IPS-20b (cell line): ENCODE measurements around the gene RNF217.
A peak's percentile ranks its signal among the peaks of the same experiment; 100 is the strongest.
"Not testable (repeated sequence)": the region's sequence is repeated elsewhere in the genome, so short reads cannot be mapped to it uniquely, and the experiment has no call there.

Experiments used
- H3K27ac ChIP-seq: one replicate; pipeline ENCODE4 v1.5.1; 2013; ENCODE audit warnings: low read length
- H3K27me3 ChIP-seq: 2 replicates; pipeline ENCODE4 v1.6.1; 2013; ENCODE audit warnings: mild to moderate bottlenecking, low read length, inconsistent platforms; ENCODE audit not compliant: insufficient read depth
- H3K36me3 ChIP-seq: 2 replicates; pipeline ENCODE4 v1.6.1; 2013; ENCODE audit warnings: low read depth, mild to moderate bottlenecking, inconsistent platforms, low read length, moderate library complexity; ENCODE audit not compliant: insufficient read depth
- H3K4me1 ChIP-seq: 2 replicates; pipeline ENCODE4 v1.6.1; 2013; ENCODE audit warnings: mild to moderate bottlenecking, control low read depth, inconsistent platforms, low read length, moderate library complexity; ENCODE audit not compliant: insufficient read depth
- H3K4me3 ChIP-seq: 2 replicates; pipeline ENCODE4 v1.5.1; 2013; ENCODE audit warnings: mild to moderate bottlenecking, low read length, inconsistent platforms
- H3K9ac ChIP-seq: 2 replicates; pipeline ENCODE4 v1.6.1; 2013; ENCODE audit warnings: low read depth, mild to moderate bottlenecking, inconsistent platforms, low read length, moderate library complexity
- H3K9me3 ChIP-seq: 2 replicates; pipeline ENCODE4 v1.6.1; 2013; ENCODE audit warnings: mild to moderate bottlenecking, low read depth, low read length, inconsistent platforms; ENCODE audit not compliant: insufficient read depth

Gene RNF217

GRCh38 chr6:124963831-124964763, 1.9 kb downstream of the RNF217 start:
- Histone ChIP-seq H3K4me1 (peaks cover 13% of the 10 kb centered on the region; the same call in 1 of the 2 replicates), H3K9ac (peak overlapping the region; percentile 72; the same call in 1 of the 2 replicates), H3K9me3 (no peaks in the 10 kb centered on the region), H3K4me3 (peak overlapping the region; percentile 84), H3K27me3 (peaks cover 33% of the 10 kb centered on the region), H3K36me3 (no peaks in the 10 kb centered on the region), H3K27ac (no peak overlapping the region)

DNA sequence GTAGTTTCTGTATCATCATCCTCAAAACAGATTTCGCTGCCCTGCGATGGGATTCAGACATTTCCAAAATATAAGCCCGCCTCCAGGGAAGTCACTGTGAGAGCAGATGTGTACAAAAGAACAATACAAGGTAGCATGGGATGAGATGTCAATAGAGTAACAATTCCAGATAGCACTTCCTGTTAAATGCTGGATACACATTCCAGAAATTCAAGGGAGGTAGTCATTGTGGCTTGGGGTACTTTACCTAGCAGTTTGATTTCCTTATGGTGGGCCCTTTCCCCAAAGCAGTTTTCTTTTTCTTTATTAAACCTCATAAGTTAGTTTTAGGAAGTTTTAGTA, 2.5 kb downstream of the RNF217 start:
- Histone ChIP-seq H3K9me3 (no peaks in the 10 kb centered on the region), H3K9ac (no peak overlapping the region), H3K4me1 (peaks cover 13% of the 10 kb centered on the region; the same call in 1 of the 2 replicates), H3K27me3 (peaks cover 33% of the 10 kb centered on the region), H3K4me3 (peak overlapping the region; percentile 84), H3K27ac (no peak overlapping the region), H3K36me3 (no peaks in the 10 kb centered on the region)

DNA sequence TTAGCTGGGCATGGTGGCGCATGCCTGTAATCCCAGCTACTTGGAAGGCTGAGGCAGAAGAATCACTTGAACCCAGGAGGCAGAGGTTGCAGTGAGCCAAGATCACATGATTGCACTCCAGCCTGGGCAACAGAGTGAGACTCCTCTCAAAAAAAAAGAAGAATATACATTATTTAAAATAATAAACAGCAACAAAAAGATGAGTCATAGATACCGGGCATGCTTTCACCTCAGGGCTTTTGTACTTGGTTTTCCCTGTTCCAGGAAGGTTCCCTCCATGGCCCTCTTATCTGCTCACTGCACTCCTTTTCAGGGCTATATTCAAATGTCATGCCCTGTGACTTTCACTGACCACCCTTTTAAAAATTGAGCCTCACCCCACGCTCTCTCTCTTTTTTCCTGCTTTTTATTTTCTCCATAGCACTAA, 3.2 kb downstream of the RNF217 start:
- H3K36me3 ChIP-seq, H3K4me3 ChIP-seq, H3K27ac ChIP-seq, H3K9me3 ChIP-seq, H3K9ac ChIP-seq: not testable (repeated sequence)
- peaks cover 29% of the 10 kb centered on the region for H3K27me3 ChIP-seq
- peaks cover 13% of the 10 kb centered on the region; the same call in 1 of the 2 replicates for H3K4me1 ChIP-seq

DNA sequence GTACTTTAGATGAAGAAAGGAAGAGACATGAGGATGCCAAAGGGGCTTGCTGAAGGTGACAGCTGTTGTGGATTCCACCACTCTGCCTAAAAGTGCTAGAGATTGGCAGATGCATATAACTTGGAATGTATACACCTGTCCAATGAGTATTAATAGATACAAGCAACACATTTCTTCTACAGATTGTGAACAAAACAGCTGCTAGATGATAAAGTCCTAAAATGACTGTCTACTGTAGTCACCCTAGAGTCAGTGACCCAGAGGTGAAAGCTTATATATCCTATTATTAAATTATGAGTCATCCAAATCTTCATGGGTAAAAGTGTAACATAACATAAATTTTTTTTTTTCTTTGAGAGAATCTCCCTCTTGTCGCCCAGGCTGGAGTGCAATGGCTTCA, 5.2 kb downstream of the RNF217 start:
- no peaks in the 10 kb centered on the region for H3K36me3 ChIP-seq
- H3K9ac ChIP-seq: no peak overlapping the region
- no peaks in the 10 kb centered on the region for H3K9me3 ChIP-seq
- H3K27ac ChIP-seq: no peak overlapping the region
- no peak overlapping the region for H3K4me3 ChIP-seq
- peaks cover 15% of the 10 kb centered on the region; the same call in 1 of the 2 replicates for H3K27me3 ChIP-seq
- H3K4me1 ChIP-seq: peaks cover 13% of the 10 kb centered on the region; the same call in 1 of the 2 replicates

DNA sequence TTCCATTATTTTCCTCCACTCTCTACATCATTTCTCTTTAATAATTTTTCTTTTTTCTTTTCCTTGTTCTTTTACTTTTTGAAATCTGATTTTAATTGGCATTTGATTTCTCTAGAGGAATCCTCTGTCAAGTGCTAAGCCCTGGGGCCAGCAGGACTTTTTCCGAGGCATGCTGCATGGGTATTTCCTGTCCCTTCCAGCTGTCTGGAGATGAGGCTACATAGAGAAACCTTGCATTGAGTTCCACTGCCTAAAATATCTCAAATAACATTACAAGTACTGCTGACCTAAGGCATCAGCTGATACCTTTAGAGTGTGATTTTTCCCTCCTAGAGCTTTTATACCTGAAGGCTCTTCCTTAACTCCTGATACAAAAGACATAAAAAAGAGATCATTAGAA, 6.2 kb downstream of the RNF217 start:
- Histone ChIP-seq H3K36me3 (no peaks in the 10 kb centered on the region), H3K27ac (no peak overlapping the region), H3K4me3 (no peak overlapping the region), H3K4me1 (peaks cover 12% of the 10 kb centered on the region; the same call in 1 of the 2 replicates), H3K27me3 (peaks cover 11% of the 10 kb centered on the region; the same call in 1 of the 2 replicates), H3K9ac (no peak overlapping the region), H3K9me3 (no peaks in the 10 kb centered on the region)

DNA sequence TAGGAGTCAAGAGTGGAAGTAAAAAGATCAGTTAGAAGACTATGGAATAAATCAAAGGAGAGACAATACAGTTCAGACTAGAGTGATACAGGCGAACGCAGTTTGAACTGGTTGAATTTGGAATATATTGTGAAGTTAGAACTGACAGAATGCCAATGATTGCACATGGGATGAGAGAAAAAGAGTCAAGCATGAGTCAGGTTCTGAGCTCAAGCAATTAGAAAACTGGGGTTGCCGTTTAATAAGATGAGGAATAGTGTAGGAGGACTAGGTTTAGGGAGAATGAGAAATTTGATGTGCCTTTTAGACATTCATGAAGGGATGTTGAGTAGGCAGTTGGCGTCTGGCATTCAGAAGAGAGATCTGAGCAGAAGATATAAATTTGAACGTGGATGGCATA, 8.0 kb downstream of the RNF217 start:
- Histone ChIP-seq H3K9ac (no peak overlapping the region), H3K4me3 (no peak overlapping the region)

DNA sequence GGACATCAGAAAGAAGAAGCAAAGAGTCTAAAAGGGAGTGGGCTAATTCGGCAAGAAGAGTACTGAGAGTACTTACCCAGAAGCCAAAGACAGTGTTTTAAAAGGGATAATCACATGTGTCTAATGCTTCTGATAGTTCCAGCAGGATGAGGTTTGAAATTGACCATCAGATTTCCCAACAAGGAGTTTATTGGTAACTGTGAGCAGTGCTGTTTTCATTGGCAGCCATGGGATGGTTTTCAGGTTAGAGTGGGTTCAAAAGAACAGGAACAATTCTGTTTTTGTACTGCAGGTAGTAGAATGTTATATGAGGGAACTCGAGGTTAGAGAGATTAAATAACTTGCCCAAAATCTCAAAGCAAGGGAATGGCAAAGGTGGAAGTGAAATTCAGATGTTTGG, 8.5 kb downstream of the RNF217 start:
- Histone ChIP-seq H3K27me3 (no peaks in the 10 kb centered on the region), H3K36me3 (no peaks in the 10 kb centered on the region), H3K9ac (no peak overlapping the region), H3K27ac (no peak overlapping the region), H3K4me1 (no peaks in the 10 kb centered on the region), H3K4me3 (no peak overlapping the region), H3K9me3 (no peaks in the 10 kb centered on the region)

More for the DNA sequence above, 8.0 kb downstream of the RNF217 start:
- Histone ChIP-seq H3K4me1 (no peaks in the 10 kb centered on the region), H3K36me3 (no peaks in the 10 kb centered on the region), H3K27me3 (no peaks in the 10 kb centered on the region), H3K27ac (no peak overlapping the region), H3K9me3 (no peaks in the 10 kb centered on the region)

DNA sequence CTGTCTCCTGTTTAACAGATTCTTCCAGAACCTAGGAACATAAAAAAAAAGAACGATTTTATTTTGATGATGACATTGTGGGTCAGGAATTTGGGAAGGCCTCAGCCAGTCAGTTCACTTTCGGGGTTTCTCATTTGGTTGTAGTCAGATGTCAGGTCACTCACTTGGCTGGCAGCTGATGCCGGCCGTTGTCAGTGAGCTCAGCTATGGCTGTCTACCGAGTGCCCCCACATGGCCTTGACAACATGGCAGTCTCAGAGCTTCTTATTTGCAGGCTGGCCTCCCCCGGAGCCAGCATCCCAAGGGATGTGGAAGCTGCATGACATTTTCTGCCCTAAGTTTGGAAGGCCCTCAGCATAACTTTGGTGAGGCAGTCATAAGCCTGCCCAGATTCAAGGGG, 11.5 kb downstream of the RNF217 start:
- Histone ChIP-seq H3K36me3 (peaks cover 6% of the 10 kb centered on the region; the same call in 1 of the 2 replicates), H3K27ac (no peak overlapping the region), H3K9me3 (0 out of 2 replicates have a peak, but pooled peaks cover 7% of the 10 kb centered on the region), H3K4me1 (no peaks in the 10 kb centered on the region), H3K9ac (no peak overlapping the region), H3K4me3 (no peak overlapping the region), H3K27me3 (no peaks in the 10 kb centered on the region)

DNA sequence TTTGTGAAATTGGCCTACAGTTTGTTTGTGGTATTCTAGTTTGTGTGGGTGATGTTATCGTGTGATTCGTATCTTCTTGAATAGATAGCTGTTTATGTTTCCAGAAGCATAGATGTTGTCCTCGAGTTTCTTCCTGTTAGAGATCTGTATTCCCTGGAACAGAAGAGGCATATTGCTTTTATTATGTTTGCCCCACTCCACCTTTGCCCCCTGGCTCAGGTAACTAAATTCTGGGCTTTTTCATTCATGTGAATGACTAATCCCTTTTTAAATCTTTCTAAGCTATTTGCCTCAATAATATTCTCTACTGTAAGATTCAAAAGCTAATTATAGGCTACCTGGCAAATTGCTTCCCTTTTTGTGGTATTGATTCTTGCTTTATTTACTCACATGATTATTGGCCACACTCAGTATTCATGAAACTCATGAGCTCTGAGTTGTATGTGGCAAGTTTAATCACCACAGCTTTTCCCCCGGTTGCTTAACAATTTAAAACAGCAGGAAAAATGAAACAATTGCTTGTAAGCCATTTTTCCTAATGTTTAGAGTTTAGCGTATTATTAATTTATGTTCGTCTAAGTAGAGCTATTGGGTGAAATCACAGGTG, 12.6 kb downstream of the RNF217 start:
- H3K4me1 ChIP-seq: no peaks in the 10 kb centered on the region
- H3K4me3 ChIP-seq: no peak overlapping the region
- peaks cover 6% of the 10 kb centered on the region; the same call in 1 of the 2 replicates for H3K36me3 ChIP-seq
- H3K27me3 ChIP-seq: no peaks in the 10 kb centered on the region
- 0 out of 2 replicates have a peak, but pooled peaks cover 8% of the 10 kb centered on the region for H3K9me3 ChIP-seq
- H3K27ac ChIP-seq: no peak overlapping the region
- H3K9ac ChIP-seq: no peak overlapping the region

- H3K36me3 ChIP-seq: peaks cover 6% of the 10 kb centered on the region; the same call in 1 of the 2 replicates
- no peak overlapping the region for H3K4me3 ChIP-seq
- 0 out of 2 replicates have a peak, but pooled peaks cover 8% of the 10 kb centered on the region for H3K9me3 ChIP-seq
- no peak overlapping the region for H3K9ac ChIP-seq
- H3K4me1 ChIP-seq: no peaks in the 10 kb centered on the region
- H3K27ac ChIP-seq: no peak overlapping the region
- H3K27me3 ChIP-seq: no peaks in the 10 kb centered on the region
Measured at GRCh38 chr6:124977067-124977908, 15.1 kb downstream of the RNF217 start.
